ENCODE measurements around the gene TSEN2.
"Not testable (repeated sequence)": the region's sequence is repeated elsewhere in the genome, so short reads cannot be mapped to it uniquely, and the experiment has no call there.

Gene TSEN2

DNA sequence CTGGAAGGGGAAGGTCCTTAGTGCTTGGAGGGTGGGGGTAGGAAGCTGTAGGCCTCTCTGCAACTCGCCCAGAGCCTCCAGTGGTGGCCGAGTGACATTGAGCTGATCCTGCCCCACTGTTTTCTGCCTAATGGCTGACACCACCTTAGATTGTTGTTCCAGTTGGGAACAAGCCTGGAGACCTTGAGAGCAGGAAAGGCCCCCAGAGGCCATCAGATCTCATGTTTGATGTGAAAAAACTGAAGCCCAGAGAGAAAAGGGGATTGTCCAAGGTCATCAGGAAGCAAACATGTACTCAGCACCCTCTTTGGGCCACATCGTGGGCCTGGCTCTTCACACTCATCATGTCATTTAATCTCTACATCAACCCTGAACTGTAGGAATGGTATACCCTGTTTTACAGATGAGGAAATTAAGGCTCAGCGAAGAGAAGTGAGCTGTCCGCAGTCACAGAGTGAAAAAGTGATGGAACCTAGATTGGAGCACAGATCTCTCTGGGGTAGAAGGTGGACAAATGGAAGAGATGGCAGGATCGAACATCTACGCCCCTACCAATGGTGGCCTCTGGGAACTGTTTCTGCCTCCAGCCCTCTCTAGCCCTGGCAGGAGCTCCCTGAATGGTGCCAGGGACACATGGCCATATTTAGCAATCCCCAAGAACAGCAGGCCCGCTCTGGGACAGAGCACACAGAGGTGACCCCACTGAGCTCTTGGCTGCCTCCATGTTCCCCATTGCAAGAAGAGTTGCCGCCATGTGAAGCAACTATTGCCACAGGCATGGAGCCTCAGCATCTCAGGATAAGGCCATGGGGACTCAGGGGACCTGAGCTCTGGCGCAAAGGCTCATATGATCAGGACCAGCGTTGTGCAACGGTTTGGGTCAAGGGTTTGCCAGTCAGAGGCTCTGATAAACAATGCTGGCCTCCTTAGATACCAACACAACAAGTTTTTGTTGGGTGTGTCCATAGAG is 31.6 kb upstream of the TSEN2 start:
- DNase-seq = no peak

DNA sequence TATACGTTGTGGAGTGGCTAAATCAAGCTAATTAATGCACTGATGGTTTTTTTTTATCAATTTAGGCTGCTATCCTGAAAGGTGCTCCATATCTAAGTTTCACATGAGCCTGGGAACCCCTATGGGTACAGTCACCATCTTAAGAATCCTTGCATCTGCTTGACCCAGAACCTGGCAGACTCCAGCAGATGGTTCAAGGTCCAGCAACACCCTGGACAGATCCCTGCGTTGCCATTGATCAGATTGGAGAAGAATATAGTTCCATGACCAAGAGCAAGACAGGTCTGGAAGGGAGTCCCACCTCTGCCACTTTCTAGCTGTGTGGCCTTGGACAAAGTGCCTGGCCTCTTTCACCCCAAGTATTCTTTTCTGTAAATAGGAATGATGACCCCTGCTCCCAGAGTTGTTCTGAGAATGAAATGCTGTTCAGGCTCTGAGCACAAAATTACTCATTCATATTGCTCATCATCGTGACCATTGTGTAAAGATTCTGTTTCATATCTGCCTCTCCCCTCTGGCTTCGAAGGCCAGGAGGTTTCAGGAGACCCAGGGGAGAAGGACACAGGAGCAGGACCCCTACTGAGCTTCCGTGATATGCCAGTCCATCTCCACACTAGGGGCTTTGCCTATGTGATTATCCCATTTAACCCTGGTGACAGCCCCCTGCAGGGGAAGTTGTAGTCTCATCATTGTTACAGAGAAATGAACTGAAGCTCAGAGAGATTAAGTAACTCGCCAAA is 30.0 kb upstream of the TSEN2 start:
- no peak for DNase-seq

DNA sequence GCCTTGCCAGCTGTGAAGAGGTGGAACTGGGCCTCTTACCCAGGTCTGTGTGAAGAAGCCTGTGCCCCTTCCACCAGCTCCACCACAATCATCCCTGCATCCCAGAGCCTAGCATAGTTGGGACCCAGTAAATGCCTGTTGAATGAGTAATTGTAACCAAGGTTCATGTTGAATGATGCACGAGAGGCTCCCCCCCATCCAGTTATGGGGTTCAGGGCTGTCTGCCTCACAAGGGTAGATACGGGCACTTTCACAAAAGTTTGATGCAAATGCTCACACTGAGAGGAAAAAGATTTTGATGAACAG is 29.5 kb upstream of the TSEN2 start:
- DNase-seq = no peak

DNA sequence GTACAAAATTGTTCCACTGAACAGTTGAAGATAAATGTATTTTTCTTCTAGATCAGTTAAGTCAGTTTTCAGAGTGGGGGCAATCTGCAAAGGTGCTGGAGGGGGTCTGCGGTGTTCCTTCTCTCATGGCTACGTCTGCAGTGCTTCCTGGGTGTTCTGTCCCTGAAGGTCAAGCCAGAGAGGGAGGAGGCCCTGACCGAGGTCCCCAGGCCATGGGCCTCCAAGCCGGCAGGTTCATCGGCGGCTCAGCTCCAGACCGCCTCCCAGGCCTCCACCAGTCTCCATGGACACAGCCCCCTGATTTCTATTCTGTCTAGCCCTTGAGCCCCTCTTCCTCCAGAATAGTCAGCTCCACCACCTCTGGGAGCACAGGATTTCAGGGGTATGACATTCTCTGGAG is 28.5 kb upstream of the TSEN2 start:
- DNase-seq = no peak

DNA sequence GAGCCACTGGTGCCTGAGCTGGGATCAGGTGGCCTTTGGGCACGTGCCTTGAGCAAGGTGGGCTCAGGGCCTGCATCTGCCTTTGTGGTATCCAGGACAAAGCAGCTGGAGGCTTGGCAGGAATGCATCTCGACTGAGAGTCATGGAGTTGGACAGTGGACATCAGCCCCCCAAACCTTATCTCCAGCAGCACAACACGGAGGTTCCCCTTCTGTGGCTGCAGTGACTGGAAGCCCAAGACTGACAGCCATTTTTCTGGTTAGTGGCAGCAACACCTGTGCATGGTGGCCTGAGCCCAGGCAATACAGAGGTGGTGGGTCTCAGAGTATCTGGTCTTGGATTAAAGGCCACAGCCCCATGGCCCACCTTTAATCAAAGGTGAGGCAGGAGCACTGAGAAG is 27.8 kb upstream of the TSEN2 start:
- DNase-seq = no peak

DNA sequence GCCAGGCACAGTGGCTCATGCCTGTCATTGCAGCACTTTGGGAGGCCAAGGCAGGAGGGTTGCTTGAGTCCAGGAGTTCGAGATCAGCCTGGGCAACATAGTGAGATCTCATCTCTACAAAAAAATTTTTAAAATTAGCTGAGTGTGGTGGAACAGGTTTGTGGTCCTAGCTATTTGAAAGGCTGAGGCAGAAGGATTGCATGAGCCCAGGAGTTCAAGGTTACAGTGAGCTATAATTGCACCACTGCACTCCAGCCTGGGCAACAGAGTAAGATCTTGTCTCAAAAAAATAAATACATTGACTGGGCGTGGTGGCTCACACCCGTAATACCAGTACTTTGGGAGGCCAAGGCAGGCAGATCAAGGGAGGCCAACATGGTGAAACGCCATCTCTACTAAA is 26.9 kb upstream of the TSEN2 start:
- DNase-seq = not testable (repeated sequence)

DNA sequence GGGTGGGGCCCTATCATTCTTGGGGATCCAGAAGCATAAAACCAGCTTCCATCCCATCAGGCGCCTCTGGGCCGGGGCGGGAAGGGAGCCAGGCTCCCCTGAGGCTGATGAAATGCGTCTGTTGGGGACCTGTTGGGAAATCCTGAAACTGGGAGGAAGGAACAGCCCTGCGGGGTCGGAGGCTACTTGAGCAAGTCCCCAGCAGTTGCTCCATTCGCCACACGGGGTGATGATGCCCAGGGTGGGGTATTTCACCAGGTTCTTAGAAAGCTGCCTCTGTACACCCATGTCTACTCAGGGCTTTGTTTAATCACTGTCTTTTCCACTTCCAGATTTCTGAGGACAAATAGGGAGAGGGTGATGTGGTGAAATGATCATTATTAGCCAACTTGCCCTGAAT is 25.4 kb upstream of the TSEN2 start:
- DNase-seq = no peak

DNA sequence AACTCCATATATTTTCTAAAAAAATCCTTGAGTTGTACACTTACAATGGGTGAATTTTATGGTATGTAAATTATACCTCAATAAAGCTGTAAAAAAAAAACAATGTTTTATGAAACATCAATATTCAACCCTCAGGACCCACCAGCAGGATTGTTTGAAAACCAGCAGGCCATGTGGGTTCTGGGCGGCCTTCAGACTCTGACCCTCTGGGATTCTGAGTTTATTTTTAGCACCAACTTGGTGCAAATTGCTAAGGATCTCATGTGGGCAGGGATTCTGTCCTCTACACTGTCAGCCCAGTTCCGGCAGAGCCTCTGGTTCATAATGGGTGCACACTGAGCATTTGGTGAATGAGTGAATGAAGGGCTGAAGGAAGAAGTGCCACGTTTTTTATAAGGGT is 24.2 kb upstream of the TSEN2 start:
- no peak for DNase-seq

DNA sequence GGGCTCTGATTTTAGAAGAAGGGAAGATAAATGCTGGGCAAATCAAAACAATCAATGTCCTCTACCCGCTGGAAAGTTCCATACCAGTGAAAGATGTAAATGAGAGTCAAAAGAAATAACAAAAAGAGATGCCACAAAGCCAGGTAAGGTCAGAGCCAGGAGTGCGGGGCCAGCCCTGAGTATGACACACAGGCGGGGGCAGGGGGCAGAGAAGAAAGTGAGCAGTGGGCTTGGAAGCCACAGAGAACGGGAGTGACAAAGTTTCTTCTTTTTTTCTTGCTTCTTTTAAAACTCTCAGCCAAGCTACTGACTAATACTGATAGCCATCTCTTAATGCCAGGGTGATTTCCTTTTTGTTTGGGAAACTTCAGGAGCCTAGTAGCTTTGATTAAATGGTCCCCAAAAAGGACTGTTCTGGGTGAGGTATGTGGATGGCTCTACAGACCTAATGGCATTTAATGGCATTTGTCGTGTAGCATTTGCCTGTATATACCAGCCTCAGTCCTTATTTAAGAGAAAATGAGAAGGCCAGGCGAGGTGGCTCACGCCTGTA is 23.1 kb upstream of the TSEN2 start:
- no peak for DNase-seq

DNA sequence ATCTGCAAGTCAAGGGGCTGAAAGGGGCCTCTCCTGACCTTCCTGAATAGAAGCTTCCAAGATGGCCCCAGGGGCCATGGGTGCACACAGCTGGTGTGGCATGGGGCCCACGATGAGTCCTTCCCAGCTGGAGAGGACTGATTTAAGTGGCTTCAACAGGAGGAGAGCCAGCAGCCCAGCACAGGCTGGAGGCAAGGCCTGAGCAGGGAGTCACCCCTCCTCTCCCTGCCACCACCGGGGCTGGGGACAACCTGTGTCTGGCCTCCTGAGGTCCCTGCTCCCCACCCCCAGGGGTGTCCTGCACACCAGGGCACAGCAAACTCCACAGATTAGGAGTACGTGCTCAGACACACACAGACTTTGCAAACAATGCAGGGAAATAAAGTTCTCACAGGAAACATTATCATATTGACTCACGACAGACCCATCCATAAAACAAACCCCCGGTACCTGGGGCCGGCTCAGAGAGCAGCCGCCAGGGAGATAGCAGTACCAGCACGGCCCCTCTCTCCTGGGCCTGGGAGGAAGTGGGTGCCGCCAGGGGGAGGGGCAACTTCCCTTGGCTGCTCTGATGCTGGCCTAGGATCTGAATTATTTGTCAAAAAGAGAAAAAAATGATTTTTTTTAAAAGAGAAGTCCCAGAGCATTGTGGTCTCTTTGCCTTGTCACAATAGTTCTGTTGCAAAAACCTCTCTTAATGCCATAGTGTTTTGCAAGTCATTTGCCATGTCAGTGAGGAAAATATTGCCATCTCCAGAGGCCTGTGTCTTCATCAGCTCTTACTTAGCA is 21.9 kb upstream of the TSEN2 start:
- no peak for DNase-seq

DNA sequence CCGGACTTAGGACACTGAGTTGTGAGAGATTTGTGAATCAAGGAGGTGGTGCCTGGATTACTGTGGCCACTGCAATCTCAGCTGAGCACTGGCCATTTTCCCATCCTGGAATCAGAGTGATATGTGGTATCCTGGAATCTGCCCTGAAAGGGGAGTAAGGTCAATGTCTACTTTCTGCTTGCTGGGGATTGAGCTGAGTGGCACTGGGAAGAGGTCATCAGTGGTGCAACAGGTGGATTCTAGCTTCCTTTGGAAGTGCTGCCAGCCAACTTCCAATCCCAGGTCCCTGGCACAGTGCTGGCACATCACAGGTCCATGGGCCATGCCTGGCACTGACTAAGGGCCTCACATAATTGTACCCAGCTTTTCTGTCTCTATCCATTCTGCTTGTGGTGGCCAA is 20.6 kb upstream of the TSEN2 start:
- DNase-seq = no peak

DNA sequence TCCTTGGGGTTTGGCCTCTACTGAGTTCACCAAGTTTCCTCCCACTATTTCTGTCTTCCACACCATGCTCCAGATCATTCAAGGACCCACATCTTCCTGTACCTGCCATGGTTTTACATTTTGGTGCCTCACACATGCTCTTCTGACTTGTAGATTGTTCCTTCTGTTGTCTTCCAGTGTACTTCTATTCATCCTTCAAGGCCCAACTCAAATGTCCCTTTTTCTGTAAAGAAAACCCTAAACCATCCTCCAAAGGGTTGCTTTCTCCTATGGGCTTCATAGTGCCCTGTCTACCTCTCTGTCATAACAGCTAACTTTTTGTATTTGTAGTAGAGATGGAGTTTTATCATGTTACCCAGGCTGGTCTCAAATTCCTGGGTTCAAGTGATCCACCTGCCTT is 20.1 kb upstream of the TSEN2 start:
- no peak for DNase-seq

DNA sequence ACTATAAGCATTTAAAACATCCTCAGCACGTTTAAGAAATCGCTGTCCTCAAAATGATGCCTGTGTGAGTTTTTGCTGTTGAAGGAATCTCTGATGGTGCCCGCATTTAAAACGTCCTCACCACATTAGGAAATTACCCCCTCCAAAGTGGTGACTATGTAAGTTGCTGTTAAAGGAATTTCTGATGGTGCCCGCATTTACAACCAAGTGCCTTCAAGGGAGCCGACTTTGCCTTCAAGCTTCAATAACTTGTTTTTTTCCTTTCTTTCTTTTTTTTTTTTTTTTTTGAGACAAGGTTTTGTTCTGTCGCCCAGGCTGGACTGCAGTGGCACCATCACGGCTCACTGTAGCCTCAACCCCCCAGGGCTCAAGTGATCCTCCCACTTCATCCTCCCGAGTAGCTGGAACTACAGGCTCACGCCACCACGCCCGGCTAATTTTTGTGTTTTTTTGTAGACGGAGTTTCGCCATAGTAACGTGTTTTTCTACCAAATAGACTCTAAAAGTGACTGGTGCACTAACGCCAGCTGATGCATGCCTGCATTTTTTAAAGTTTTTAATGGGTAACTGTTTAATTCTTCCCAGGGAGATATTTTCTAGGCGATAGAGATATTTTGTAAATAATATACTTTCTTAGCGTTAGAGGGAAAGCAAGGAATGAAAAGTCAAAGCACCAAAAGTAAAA is 19.0 kb upstream of the TSEN2 start:
- DNase-seq = no peak

DNA sequence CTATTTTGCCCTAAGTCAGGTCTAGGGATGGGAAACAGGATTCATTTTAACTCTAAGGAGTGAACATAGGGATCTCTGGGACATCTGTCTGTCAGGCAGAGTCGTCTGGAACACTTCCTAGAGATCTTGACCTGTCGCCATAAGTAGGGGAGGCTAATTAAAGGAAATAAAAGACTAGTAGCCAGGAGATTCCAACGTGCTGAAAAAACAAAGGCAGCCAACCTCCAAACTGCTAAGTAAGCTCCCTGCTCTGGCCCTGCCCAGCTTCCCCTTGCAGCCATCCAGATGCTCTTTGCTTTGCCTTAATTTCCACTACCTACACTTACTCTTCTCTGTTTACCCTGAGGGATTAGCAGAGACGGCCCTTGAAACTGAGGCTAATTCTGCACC is 18.4 kb upstream of the TSEN2 start:
- DNase-seq = no peak

DNA sequence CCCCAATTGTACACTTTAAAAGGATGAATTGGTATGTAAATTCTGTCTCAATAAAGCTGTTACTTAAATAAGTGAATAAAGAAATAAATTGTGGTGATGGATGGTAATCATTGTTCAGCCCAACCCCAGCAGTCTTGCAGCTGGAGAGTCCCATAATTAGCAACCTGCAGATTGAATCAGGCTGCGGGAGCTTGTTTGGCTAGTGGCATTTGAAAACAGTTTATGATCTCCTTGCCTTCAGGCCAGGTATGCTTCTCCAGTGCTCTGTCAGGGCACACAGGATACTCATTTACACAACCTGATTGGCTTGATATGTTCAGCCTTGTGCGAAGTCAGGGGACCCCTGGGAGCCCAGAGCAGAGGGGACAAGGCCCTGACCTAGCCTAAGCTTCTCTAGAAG is 16.5 kb upstream of the TSEN2 start:
- no peak for DNase-seq

DNA sequence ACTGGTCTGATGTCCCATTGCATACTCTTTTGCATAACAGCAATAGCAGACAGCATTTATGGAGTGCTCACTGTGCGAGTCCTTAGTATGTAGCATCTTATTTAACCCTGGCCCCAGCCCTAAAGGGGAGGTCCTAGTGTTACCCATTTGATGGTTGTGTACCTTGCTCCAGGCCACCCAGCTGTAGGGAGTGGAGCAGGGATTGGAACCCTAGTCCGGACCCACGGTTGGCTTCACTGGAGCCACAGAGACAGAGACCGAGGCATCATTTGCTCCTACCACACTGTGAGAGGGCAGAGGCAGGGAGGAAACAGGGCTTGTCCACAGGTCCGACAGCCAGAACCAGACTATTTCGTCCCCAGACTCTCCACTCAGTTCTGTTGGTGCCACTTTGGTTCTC is 16.0 kb upstream of the TSEN2 start:
- DNase-seq = no peak

DNA sequence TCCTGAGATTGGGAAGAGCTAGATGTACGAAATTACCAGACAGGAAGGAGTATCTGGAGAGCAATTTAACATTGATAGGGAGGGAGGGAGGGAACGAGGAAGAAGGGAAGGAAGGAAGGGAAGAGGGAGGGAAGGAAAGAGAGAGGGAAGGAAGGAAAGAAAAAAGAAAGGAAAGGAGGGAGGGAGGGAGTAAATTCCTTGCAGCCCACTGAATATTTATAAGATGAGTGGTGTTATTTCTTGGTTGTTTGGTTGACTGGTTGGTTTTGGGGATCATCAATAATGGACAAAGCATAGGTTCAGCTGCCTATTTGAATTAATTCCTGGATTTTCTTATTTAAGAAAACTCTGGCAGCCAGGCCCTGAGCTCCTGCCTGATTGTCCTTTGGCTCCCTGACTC is 15.5 kb upstream of the TSEN2 start:
- no peak for DNase-seq

DNA sequence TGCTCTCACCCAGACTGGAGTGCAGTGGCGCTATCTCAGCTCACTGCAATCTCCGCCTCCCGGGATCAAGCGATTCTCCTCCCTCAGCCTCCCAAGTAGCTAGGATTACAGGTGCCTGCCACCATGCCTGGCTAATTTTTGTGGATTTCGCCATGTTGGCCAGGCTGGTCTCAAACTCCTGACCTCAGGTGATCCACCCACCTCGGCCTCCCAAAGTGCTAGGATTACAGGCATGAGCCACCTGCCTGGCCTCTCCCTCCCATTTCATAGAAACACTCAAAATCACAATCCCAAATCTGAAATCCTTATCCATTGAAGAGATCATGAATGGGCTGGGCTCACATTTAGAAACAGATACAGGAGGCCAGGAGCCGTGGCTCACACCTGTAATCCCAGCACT is 15.1 kb upstream of the TSEN2 start:
- DNase-seq = not testable (repeated sequence)

DNA sequence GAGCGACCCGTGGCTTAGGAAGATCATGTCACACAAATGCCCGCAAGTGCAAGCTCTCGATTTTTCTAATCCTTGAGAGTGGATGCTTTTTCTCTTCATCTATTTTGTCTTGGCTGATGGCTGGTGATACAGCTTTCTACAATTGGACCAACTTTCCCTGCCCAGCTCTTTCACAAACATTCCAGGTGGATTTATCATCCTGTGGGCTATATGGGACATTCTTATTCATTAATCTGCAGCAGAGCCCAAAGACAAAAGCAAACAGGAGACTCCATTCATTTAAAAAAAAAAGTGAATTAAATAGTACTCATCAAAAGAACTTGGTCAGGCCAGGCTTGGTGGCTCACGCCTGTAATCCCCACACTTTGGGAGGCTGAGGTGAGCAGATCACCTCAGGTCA is 14.2 kb upstream of the TSEN2 start:
- DNase-seq = no peak

DNA sequence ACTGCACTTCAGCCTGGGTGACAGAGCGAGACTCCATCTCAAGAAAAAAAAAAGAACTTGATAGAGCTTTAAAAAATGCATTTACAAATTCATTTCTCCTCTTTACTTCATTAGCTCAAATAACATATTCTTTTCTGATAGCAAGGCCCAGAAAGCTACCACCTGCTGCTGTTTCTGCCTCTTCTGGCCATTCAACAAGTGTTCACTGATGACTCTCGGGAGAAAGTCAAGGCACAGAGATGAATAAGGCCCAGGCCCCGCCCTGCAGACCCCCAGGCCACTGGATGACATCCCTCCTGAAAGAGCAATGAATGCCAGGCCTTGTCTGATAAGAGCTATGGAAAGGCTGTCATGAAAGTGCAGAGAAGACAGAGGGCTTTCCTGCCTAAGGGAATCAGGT is 13.6 kb upstream of the TSEN2 start:
- DNase-seq = no peak

DNA sequence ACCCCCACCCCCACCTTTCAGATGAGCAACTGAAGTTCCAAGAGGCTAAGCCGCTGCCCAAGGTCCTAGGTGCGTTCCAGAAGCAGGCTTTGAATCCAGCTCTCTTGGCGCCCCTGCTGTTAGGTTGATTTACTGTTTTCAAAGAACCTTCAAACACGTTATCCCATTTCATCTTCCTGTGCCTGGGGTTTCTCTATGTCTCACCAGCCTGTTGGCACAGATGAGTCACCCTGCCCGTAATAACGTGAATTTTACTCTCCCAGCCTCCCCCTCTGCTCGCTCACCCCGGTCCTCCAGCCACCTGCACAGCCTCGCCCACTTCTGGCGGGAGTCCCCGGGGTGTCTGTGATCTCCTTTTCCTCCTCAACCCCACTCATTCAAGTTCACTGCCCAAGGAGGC is 13.0 kb upstream of the TSEN2 start:
- DNase-seq = no peak

DNA sequence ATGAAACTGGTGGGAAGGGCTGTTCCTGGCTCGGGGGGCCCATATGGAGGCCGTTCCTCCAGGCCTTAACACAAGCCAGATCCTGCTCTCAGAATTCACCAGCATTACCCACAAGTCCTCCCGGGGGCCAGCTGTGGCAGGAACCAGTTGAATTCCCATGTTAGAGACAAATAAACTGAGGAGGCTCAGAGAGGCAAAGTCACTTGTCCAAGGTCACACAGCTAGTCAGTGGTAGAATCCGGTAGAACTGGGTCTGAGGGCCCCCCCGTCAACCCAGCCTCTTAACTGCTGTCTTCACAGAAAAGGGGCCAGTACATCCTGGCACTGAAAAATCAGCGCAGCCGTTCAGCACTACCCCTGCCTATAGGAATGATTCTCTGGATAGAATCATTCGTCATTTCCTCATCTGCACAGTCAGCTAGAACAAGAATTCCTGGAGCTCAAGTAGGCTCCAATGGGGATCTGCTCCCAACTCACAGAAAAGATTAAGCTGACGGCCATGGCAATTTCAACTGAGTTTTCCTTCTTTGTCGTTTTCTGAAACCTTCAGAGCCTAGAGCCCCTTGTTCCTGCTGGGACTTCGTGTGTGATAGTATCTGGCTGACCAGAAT is 12.2 kb upstream of the TSEN2 start:
- DNase-seq = no peak

Data from right forelimb (tissue), 1 donor.